Occipital lobe (tissue), 3 donors: ENCODE results near the gene TMEM59. TPM values are rescaled to one million over a fixed set of nuclear protein-coding genes. Genes with fewer than 3 reads are reported as not detected.

Source experiments
- DNase-seq: peaks from one replicate; lab custom pipeline; 2025; lab: John Stamatoyannopoulos, UW
- small RNA-seq: library from RNA; depleted of rRNA; stranded (forward); fragments of <200 nt; gene quantifications from one replicate; pipeline ENCODE3, GENCODE V24; 2014
- total RNA-seq: library from RNA; depleted of rRNA; stranded (reverse); fragments of >200 nt; gene quantifications from one replicate; pipeline ENCODE4 v1.2.3, GENCODE V29; 2014

The TMEM59 gene
- total RNA-seq, 1 donor from 2014 or later = 122 TPM

GRCh38 chr1:53984726-53985125 is 68.3 kb downstream of the TMEM59 start:
- DNase-seq = no peak

GRCh38 chr1:53982763-53983104 is 70.3 kb downstream of the TMEM59 start:
- no peak for DNase-seq

- DNase-seq = no peak
Measured at GRCh38 chr1:53982034-53982762, 70.8 kb downstream of the TMEM59 start.

GRCh38 chr1:53981220-53981619 is 71.8 kb downstream of the TMEM59 start:
- DNase-seq = no peak

- DNase-seq = no peak
Measured at GRCh38 chr1:53979712-53980450, 73.1 kb downstream of the TMEM59 start.

Small RNAs within 50 kb of the gene (small RNA-seq; reads per million reads assigned to genes)
- gene AL353898.1 (not detected), gene AL353898.2 (not detected)

Other genes with a start within 250 kb of the TMEM59 start
- 50.4 TPM for gene NDC1, start 214.9 kb downstream of the TMEM59 start, total RNA-seq
- gene YIPF1, start 163.4 kb downstream of the TMEM59 start, total RNA-seq = 13.7 TPM
- gene DIO1, start 159.0 kb downstream of the TMEM59 start, total RNA-seq = not detected
- gene IFT25, start 107.5 kb downstream of the TMEM59 start, total RNA-seq = 21.2 TPM
- gene LRRC42, start 106.9 kb downstream of the TMEM59 start, total RNA-seq = 23.1 TPM
- gene LDLRAD1, start 35.0 kb downstream of the TMEM59 start, total RNA-seq = not detected
- gene TCEANC2, start 404 bp upstream of the TMEM59 start, total RNA-seq = 7.0 TPM
- not detected for gene CDCP2, start 99.8 kb upstream of the TMEM59 start, total RNA-seq
- gene CYB5RL, start 146.8 kb upstream of the TMEM59 start, total RNA-seq = 4.4 TPM
- gene MRPL37, start 147.0 kb upstream of the TMEM59 start, total RNA-seq = 29.2 TPM